Thyroid gland (tissue), 4 donors: Measurements from ENCODE around the gene SGIP1. TPM values are rescaled to one million over a fixed set of nuclear protein-coding genes. Genes with fewer than 3 reads are reported as not detected.

Experiments
- DNase-seq, 2 donors: peaks; one replicate each; pipeline ENCODE4 v3.0.0-alpha.2; 2019
- H3K27ac ChIP-seq, 3 donors: fragments of 200-600 bp; sonication (generic); 1 replicate in 2 of 3; 2 replicates in 1 of 3; pipeline ENCODE4 v1.5.1; 2016 to 2019; ENCODE audit warnings: mild to moderate bottlenecking in 1 of 3, moderate library complexity in 1 of 3
- H3K27me3 ChIP-seq: fragments of 200-600 bp; sonication (generic); one replicate; pipeline ENCODE4 v1.5.1; 2019
- H3K36me3 ChIP-seq, 2 donors: fragments of 200-600 bp; sonication (generic); one replicate each; pipeline ENCODE4 v1.5.1; 2016 to 2019
- H3K4me1 ChIP-seq, 2 donors: fragments of 200-600 bp; sonication (generic); one replicate each; pipeline ENCODE4 v1.5.1; 2017 to 2019
- H3K4me3 ChIP-seq, 3 donors: fragments of 200-600 bp; sonication (generic); replicated peaks in 1 of 3; 1 replicate in 2 of 3; 2 replicates in 1 of 3; pipeline ENCODE4 v1.5.1; 2016; ENCODE audit warnings: mild to moderate bottlenecking in 1 of 3
- H3K9me3 ChIP-seq: fragments of 200-600 bp; sonication (generic); one replicate; pipeline ENCODE4 v1.5.1; 2017
- CTCF ChIP-seq, 6 experiments: fragments of 200-600 bp in 3 of 6; fragments of 450-650 bp in 3 of 6; sonication (generic) in 3 of 6; IDR thresholded peaks; one replicate each; pipeline ENCODE4 v1.5.1; 2016 to 2019; ENCODE audit warnings: antibody characterized with exemption in 6 of 6, mild to moderate bottlenecking in 2 of 6, inconsistent platforms in 1 of 6, moderate library complexity in 1 of 6
- POLR2A ChIP-seq, 2 donors: fragments of 450-650 bp; IDR thresholded peaks; one replicate each; pipeline ENCODE4 v1.6.1; 2017; ENCODE audit warnings: antibody characterized with exemption in 2 of 2, mild to moderate bottlenecking in 2 of 2, moderate library complexity in 1 of 2
- WGBS, 2 donors: methylation state at CpG; one replicate each; pipeline ENCODE4 v1.1.5; 2017; 5-methylcytosine and 5-hydroxymethylcytosine counted together
- intact Hi-C: fragments of 100-400 bp; cut with DNase I; formaldehyde crosslinking; loops from one replicate; pipeline ENCODE4 v1.15.1; 2023
- total RNA-seq, 4 donors: library from RNA; depleted of rRNA; stranded (reverse); fragments of >200 nt; gene quantifications; one replicate each; pipeline ENCODE4 v1.2.3, GENCODE V29; 2016

Gene SGIP1
- 10 to 100 TPM; 18.7 to 25.6 (median 22.4) TPM for total RNA-seq

DNA sequence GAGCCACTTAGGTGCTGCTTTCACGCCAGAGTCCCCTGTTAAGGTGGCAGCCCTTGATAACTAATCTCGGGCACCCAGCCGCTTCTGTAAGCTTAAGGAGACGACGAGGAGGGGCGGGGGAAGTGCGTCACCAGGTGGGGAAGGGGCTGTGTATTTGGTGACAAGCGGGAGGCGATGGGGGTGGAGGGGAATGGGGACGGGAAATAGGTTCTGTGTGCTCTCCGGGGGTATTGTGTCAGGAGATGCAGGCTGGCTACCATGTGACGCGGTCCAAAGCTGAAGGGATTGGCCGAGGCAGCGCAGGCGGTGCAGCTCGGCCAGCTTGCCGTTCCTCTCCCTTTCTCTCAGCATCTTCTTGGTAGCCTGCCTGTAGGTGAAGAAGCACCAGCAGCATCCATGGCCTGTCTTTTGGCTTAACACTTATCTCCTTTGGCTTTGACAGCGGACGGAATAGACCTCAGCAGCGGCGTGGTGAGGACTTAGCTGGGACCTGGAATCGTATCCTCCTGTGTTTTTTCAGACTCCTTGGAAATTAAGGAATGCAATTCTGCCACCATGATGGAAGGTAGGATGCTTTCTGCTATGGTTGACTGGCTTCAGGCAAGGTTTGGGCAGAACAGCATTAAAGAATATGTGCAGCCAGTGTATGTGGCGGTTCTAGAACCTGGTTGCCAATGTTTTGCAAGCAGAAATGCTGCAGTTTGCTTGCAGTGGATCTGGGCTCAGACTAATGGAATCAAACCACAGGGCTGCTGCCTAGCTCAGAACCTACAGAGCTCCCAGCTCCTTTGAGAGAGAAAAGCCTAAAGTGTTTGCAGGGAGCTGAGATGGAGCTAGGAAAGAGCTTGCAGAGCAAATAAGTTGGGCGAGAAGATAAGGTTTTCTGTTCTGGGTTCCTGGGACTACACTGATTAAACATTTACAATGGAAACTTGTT, at the start of gene SGIP1:
SGIP1 (plus strand) TSS at position 350 of the 937 bp plus-strand sequence; CDS start at position 556, 206 bp downstream.
- Histone ChIP-seq H3K4me3 (peak within 1 kb of the TSS; percentile 36 to 68 (median 40)), H3K27ac (peak within 1 kb of the TSS; percentile 93 to 94 (median 93)), H3K4me1 (peaks cover 18 to 37% of the 10 kb centered on the region in 2 donors), H3K9me3 (no peaks in the 10 kb centered on the region), H3K36me3 (no peaks in the 10 kb centered on the region), H3K27me3 (no peaks in the 10 kb centered on the region)
- WGBS, 2 donors: 15 to 25% methylated on average over 24 to 25 of the region's 25 CpGs
- intact Hi-C loops: no loop called here
- no peak for TF ChIP-seq CTCF (IDR thresholded peaks at IDR 0.05)
- TF ChIP-seq POLR2A (IDR thresholded peaks at IDR 0.05): peak in 1 of 2 donors; percentile 76
- DNase-seq: peak; percentile 78 to 79

DNA sequence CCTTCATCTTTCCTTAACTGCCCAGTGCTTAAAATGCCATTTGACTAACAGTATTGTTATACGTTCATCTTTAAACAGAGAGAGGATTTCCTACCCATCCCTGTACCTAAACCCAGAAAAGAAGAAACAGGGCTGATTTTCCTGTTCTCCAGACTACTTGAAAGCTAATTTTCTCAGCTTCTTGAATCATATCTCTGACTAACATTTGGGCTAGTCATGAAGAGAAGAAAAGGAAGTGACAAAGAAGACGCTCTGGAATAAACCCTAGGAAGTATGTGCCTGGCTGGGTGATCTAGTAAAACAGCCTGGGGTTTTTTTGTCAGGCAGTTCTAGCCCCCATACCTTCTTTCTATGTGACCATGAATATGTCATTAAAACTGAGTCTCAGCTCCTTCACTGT, 44.8 kb upstream of the SGIP1 start:
- no peaks in the 10 kb centered on the region for H3K4me1 ChIP-seq
- H3K27ac ChIP-seq: no peak overlapping the region
- H3K4me3 ChIP-seq: no peak overlapping the region
- H3K27me3 ChIP-seq: no peaks in the 10 kb centered on the region
- WGBS, 2 donors: 71 to 88% methylated on average over 2 of the region's 2 CpGs
- no peaks in the 10 kb centered on the region for H3K9me3 ChIP-seq
- intact Hi-C loops: no loop called here
- DNase-seq: no peak
- no peak for TF ChIP-seq POLR2A (IDR thresholded peaks at IDR 0.05)
- TF ChIP-seq CTCF (IDR thresholded peaks at IDR 0.05): no peak
- H3K36me3 ChIP-seq: no peaks in the 10 kb centered on the region

DNA sequence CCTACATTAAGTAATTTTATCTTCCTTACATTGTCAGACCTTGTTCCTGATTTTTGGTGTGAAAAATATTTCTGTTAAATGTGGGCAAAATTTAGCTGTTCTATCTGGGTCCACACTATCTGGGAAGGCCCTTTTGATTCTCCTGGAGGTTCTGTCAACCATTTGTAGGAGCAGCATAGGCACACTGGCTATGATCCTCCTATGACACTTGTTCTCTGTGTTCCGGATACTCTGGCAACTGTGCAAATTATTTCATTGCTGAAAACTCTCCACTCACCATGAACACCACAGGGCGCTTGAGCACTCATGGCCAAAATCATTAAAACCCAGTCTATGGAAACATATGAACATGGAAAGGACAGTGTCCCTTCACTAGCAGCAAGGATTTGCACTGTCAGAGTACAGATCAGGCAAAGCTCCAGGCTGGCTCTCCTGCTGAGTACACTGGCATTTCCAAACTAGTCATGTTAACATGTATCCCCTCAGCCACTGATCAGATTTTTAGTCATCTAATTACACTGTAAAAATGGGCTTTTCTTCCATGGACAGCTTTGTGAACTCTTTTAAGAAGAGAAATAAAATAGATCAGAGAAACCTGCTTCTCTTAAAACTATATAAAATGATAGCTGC, 43.9 kb upstream of the SGIP1 start:
- peak; percentile 6 to 10 for DNase-seq
- Histone ChIP-seq H3K27me3 (no peaks in the 10 kb centered on the region), H3K36me3 (no peaks in the 10 kb centered on the region), H3K4me3 (no peak overlapping the region), H3K27ac (no peak overlapping the region), H3K4me1 (no peaks in the 10 kb centered on the region), H3K9me3 (no peaks in the 10 kb centered on the region)
- intact Hi-C loops: no loop called here
- no peak for TF ChIP-seq CTCF (IDR thresholded peaks at IDR 0.05)
- TF ChIP-seq POLR2A (IDR thresholded peaks at IDR 0.05): no peak
- 50 to 68% methylated on average over 2 of the region's 2 CpGs for WGBS, 2 donors

DNA sequence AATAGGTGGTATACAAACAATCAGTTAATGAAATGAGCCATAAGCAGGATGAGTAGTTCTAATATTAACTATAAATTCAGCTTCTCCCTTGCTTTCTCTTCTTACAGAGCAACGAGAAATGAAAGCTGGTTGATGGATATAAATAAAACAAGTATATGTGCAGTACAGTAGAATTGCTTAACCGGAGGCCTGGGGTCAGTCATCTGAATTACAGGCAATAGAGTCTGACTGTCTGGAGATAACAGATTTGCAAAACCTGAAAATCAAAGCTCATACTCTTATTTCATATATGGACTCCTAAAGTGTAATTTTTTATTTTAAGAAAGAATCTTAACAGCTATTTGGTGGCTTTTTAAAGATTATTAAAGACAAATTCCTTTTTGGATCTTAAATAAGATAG, 43.1 kb upstream of the SGIP1 start:
- 75 to 78% methylated on average over 2 of the region's 2 CpGs for WGBS, 2 donors
- TF ChIP-seq CTCF (IDR thresholded peaks at IDR 0.05): no peak
- no peak for TF ChIP-seq POLR2A (IDR thresholded peaks at IDR 0.05)
- intact Hi-C loops: no loop called here
- Histone ChIP-seq H3K36me3 (no peaks in the 10 kb centered on the region), H3K27ac (no peak overlapping the region), H3K27me3 (no peaks in the 10 kb centered on the region), H3K9me3 (no peaks in the 10 kb centered on the region), H3K4me1 (no peaks in the 10 kb centered on the region), H3K4me3 (no peak overlapping the region)
- DNase-seq: no peak

DNA sequence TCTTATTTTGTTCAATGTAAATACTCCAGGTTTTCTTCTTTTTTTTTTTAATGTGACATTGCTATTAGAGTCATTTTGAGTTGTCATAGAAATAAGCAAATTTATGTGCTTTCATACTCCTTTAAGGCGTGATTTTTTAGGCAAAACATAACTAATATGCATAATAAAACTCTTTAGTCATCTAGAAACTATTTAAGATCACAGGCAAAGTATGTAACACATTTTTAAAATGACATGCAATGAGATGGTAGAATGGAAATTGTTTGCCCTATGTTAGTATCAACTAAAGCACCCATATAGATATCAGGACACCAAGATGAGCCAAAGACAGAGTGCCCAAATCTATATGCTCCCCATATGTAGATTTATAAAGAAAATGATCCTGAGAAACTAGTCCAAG, 41.5 kb upstream of the SGIP1 start:
- no peak for DNase-seq
- 91 to 100% methylated on average over 1 of the region's 1 CpG for WGBS, 2 donors
- Histone ChIP-seq H3K36me3 (no peaks in the 10 kb centered on the region), H3K4me1 (no peaks in the 10 kb centered on the region), H3K4me3 (no peak overlapping the region), H3K9me3 (no peaks in the 10 kb centered on the region), H3K27me3 (no peaks in the 10 kb centered on the region), H3K27ac (no peak overlapping the region)
- intact Hi-C loops: no loop called here
- TF ChIP-seq POLR2A (IDR thresholded peaks at IDR 0.05) (no peak), CTCF (IDR thresholded peaks at IDR 0.05) (no peak)
